ENCODE data around the gene ADAMTSL2.

The ADAMTSL2 gene

GRCh38 chr9:133575186-133576030 lies 40.9 kb downstream of the ADAMTSL2 start:
- DNase-seq (ENCODE audit: low read depth), result no peak

- DNase-seq (ENCODE audit: low read depth), result no peak
Measured at GRCh38 chr9:133576031-133576874, 41.7 kb downstream of the ADAMTSL2 start.

GRCh38 chr9:133576875-133577736 lies 42.6 kb downstream of the ADAMTSL2 start:
- no peak for DNase-seq (ENCODE audit: low read depth)

- no peak for DNase-seq (ENCODE audit: low read depth)
Measured at GRCh38 chr9:133577737-133578112, 43.2 kb downstream of the ADAMTSL2 start.

GRCh38 chr9:133578524-133579441 lies 44.3 kb downstream of the ADAMTSL2 start:
- no peak for DNase-seq (ENCODE audit: low read depth)

GRCh38 chr9:133579601-133580418 lies 45.3 kb downstream of the ADAMTSL2 start:
- no peak for DNase-seq (ENCODE audit: low read depth)

GRCh38 chr9:133580419-133580738 lies 45.9 kb downstream of the ADAMTSL2 start:
- no peak for DNase-seq (ENCODE audit: low read depth)

- DNase-seq (ENCODE audit: low read depth), result no peak
Measured at GRCh38 chr9:133581011-133581410, 46.5 kb downstream of the ADAMTSL2 start.

- no peak for DNase-seq (ENCODE audit: low read depth)
Measured at GRCh38 chr9:133581513-133582343, 47.2 kb downstream of the ADAMTSL2 start.

GRCh38 chr9:133582501-133583045 lies 48.1 kb downstream of the ADAMTSL2 start:
- DNase-seq (ENCODE audit: low read depth), result no peak

GRCh38 chr9:133583111-133583510 lies 48.6 kb downstream of the ADAMTSL2 start:
- no peak for DNase-seq (ENCODE audit: low read depth)

GRCh38 chr9:133583586-133583985 lies 49.1 kb downstream of the ADAMTSL2 start:
- no peak for DNase-seq (ENCODE audit: low read depth)

- no peak for DNase-seq (ENCODE audit: low read depth)
Measured at GRCh38 chr9:133584167-133584558, 49.7 kb downstream of the ADAMTSL2 start.

GRCh38 chr9:133584559-133585476 lies 50.3 kb downstream of the ADAMTSL2 start:
- DNase-seq (ENCODE audit: low read depth), result no peak

- DNase-seq (ENCODE audit: low read depth), result no peak
Measured at GRCh38 chr9:133585481-133586351, 51.2 kb downstream of the ADAMTSL2 start.

GRCh38 chr9:133587051-133587450 lies 52.5 kb downstream of the ADAMTSL2 start:
- DNase-seq (ENCODE audit: low read depth), result no peak

- no peak for DNase-seq (ENCODE audit: low read depth)
Measured at GRCh38 chr9:133587466-133587865, 53.0 kb downstream of the ADAMTSL2 start.

All from activated T-cell treated with anti-CD3 and anti-CD28 coated beads for 48 hours (primary cell).